ENCODE results near the gene BAX. TPM values are rescaled to one million over a fixed set of nuclear protein-coding genes. Genes with fewer than 3 reads are reported as not detected.
A peak's percentile ranks its signal among the peaks of the same experiment; 100 is the strongest.

The BAX gene
- total and polyA plus RNA-seq, 9 of the 15 experiments (the other 6 are each of a cell fraction or from before 2014, with no cell fraction given) = 3.2 to 95.4 (median 44.5) TPM

GRCh38 chr19:48968179-48968661, 13.5 kb downstream of the BAX start (continued):
- no peak for TF ChIP-seq ZNF280A (IDR thresholded peaks at IDR 0.05; ENCODE audit: low read depth, partially characterized antibody)
- peak; percentile 21 for TF ChIP-seq NUFIP1 (IDR thresholded peaks at IDR 0.05; ENCODE audit: partially characterized antibody)
- TF ChIP-seq ZNF41 (CRISPR knock-in tag; conservative IDR thresholded peaks at IDR 0.05) = no peak
- no peak for TF ChIP-seq MXD1 (CRISPR knock-in tag; IDR thresholded peaks at IDR 0.05; ENCODE audit: borderline replicate concordance, poor library complexity, severe bottlenecking)
- TF ChIP-seq ZNF395 (CRISPR knock-in tag; IDR thresholded peaks at IDR 0.05) = peak; percentile 1; the same call in 1 of the 2 replicates
- no peak for TF ChIP-seq CBX5 (IDR thresholded peaks at IDR 0.05; ENCODE audit: borderline replicate concordance, low read depth)
- peak; percentile 76 for TF ChIP-seq E2F8 (IDR thresholded peaks at IDR 0.05; ENCODE audit: low read depth, partially characterized antibody)
- TF ChIP-seq ARNT (IDR thresholded peaks at IDR 0.05) = peak in 1 of 2 experiments; percentile 99; a peak in 2 of 4 replicates
- TF ChIP-seq RBM39 (optimal IDR thresholded peaks at IDR 0.05; ENCODE audit: low read depth, low read length) = no peak
- no peak for TF ChIP-seq SMC3 (conservative IDR thresholded peaks at IDR 0.05; ENCODE audit: insufficient read depth, low read depth, low read length)
- no peak for TF ChIP-seq NFE2L1 (tag; IDR thresholded peaks at IDR 0.05; ENCODE audit: borderline replicate concordance, low read depth)
- peak; percentile 61; the same call in 1 of the 2 replicates for TF ChIP-seq ZC3H4 (CRISPR knock-in tag; IDR thresholded peaks at IDR 0.05; ENCODE audit: borderline replicate concordance)
- TF ChIP-seq TGIF2 (CRISPR knock-in tag; IDR thresholded peaks at IDR 0.05) = 0 out of 2 replicates have a peak, but pooled peaks have one; percentile 10
- TF ChIP-seq RHOXF2B (CRISPR knock-in tag; conservative IDR thresholded peaks at IDR 0.05) = no peak
- TF ChIP-seq SMAD3 (CRISPR knock-in tag; conservative IDR thresholded peaks at IDR 0.05) = no peak
- TF ChIP-seq RBM17 (IDR thresholded peaks at IDR 0.05; ENCODE audit: borderline replicate concordance, low read depth, low read length) = no peak
- no peak for TF ChIP-seq CHD1 (IDR thresholded peaks at IDR 0.05; ENCODE audit: low read length)
- 0 out of 2 replicates have a peak, but pooled peaks have one; percentile 17 for TF ChIP-seq E2F1 (CRISPR knock-in tag; IDR thresholded peaks at IDR 0.05)
- peak; percentile 37; the same call in 1 of the 2 replicates for TF ChIP-seq TFAP4 (CRISPR knock-in tag; IDR thresholded peaks at IDR 0.05; ENCODE audit: borderline replicate concordance)
